ENCODE data around the gene ZYG11B. TPM values are rescaled to one million over a fixed set of nuclear protein-coding genes. Genes with fewer than 3 reads are reported as not detected.

Gene ZYG11B
- total and polyA plus RNA-seq, 2 of the 13 experiments (the other 11 are each of a cell fraction or from before 2014, with no cell fraction given) = 6.9 to 17.9 TPM

GRCh38 chr1:52697795-52698674 lies 28.2 kb upstream of the ZYG11B start, which contains the start of gene COA7 (continued):
- TF ChIP-seq DNMT1 (CRISPR knock-in tag; IDR thresholded peaks at IDR 0.05) = 0 out of 2 replicates have a peak, but pooled peaks have one; percentile 46
- TF ChIP-seq ZNF460 (CRISPR knock-in tag; IDR thresholded peaks at IDR 0.05; ENCODE audit: borderline replicate concordance) = peak; percentile 69
- TF ChIP-seq ZFX (CRISPR knock-in tag; IDR thresholded peaks at IDR 0.05; ENCODE audit: low read depth) = peak; percentile 82
- peak; percentile 92; the same call in 1 of the 2 replicates for TF ChIP-seq IRF9 (CRISPR knock-in tag; IDR thresholded peaks at IDR 0.05; ENCODE audit: borderline replicate concordance)
- no peak for TF ChIP-seq HMGA1 (CRISPR knock-in tag; conservative IDR thresholded peaks at IDR 0.05)
- no peak for TF ChIP-seq ZNF737 (CRISPR knock-in tag; IDR thresholded peaks at IDR 0.05; ENCODE audit: borderline replicate concordance)
- TF ChIP-seq IKZF1 (IDR thresholded peaks at IDR 0.05) = no peak
- TF ChIP-seq ZNF101 (CRISPR knock-in tag; IDR thresholded peaks at IDR 0.05; ENCODE audit: borderline replicate concordance, low read depth) = peak; percentile 95; the same call in 1 of the 2 replicates
- no peak for TF ChIP-seq PRPF4 (IDR thresholded peaks at IDR 0.05; ENCODE audit: low read depth, low read length, poor library complexity, severe bottlenecking)
- TF ChIP-seq ZNF772 (CRISPR knock-in tag; IDR thresholded peaks at IDR 0.05) = peak; percentile 66
- TF ChIP-seq, protein P1, sequence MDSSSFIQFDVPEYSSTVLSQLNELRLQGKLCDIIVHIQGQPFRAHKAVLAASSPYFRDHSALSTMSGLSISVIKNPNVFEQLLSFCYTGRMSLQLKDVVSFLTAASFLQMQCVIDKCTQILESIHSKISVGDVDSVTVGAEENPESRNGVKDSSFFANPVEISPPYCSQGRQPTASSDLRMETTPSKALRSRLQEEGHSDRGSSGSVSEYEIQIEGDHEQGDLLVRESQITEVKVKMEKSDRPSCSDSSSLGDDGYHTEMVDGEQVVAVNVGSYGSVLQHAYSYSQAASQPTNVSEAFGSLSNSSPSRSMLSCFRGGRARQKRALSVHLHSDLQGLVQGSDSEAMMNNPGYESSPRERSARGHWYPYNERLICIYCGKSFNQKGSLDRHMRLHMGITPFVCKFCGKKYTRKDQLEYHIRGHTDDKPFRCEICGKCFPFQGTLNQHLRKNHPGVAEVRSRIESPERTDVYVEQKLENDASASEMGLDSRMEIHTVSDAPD (CRISPR knock-in tag; IDR thresholded peaks at IDR 0.05) = 0 out of 2 replicates have a peak, but pooled peaks have one; percentile 29
- no peak for TF ChIP-seq ZFYVE20 (CRISPR knock-in tag; IDR thresholded peaks at IDR 0.05; ENCODE audit: borderline replicate concordance, low read depth)
- TF ChIP-seq ASH2L (IDR thresholded peaks at IDR 0.05; ENCODE audit: insufficient read length, low read depth, low read length) = peak; percentile 76
- TF ChIP-seq SRF (IDR thresholded peaks at IDR 0.05; ENCODE audit: low read depth, low read length) = no peak
- no peak for TF ChIP-seq ZNF713 (CRISPR knock-in tag; IDR thresholded peaks at IDR 0.05)
- peak; percentile 70; the same call in 1 of the 2 replicates for TF ChIP-seq ZNF556 (CRISPR knock-in tag; IDR thresholded peaks at IDR 0.05; ENCODE audit: borderline replicate concordance)
- TF ChIP-seq, protein P2, sequence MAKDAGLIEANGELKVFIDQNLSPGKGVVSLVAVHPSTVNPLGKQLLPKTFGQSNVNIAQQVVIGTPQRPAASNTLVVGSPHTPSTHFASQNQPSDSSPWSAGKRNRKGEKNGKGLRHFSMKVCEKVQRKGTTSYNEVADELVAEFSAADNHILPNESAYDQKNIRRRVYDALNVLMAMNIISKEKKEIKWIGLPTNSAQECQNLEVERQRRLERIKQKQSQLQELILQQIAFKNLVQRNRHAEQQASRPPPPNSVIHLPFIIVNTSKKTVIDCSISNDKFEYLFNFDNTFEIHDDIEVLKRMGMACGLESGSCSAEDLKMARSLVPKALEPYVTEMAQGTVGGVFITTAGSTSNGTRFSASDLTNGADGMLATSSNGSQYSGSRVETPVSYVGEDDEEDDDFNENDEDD (CRISPR knock-in tag; IDR thresholded peaks at IDR 0.05; ENCODE audit: borderline replicate concordance) = peak; percentile 92
- TF ChIP-seq, protein P3, sequence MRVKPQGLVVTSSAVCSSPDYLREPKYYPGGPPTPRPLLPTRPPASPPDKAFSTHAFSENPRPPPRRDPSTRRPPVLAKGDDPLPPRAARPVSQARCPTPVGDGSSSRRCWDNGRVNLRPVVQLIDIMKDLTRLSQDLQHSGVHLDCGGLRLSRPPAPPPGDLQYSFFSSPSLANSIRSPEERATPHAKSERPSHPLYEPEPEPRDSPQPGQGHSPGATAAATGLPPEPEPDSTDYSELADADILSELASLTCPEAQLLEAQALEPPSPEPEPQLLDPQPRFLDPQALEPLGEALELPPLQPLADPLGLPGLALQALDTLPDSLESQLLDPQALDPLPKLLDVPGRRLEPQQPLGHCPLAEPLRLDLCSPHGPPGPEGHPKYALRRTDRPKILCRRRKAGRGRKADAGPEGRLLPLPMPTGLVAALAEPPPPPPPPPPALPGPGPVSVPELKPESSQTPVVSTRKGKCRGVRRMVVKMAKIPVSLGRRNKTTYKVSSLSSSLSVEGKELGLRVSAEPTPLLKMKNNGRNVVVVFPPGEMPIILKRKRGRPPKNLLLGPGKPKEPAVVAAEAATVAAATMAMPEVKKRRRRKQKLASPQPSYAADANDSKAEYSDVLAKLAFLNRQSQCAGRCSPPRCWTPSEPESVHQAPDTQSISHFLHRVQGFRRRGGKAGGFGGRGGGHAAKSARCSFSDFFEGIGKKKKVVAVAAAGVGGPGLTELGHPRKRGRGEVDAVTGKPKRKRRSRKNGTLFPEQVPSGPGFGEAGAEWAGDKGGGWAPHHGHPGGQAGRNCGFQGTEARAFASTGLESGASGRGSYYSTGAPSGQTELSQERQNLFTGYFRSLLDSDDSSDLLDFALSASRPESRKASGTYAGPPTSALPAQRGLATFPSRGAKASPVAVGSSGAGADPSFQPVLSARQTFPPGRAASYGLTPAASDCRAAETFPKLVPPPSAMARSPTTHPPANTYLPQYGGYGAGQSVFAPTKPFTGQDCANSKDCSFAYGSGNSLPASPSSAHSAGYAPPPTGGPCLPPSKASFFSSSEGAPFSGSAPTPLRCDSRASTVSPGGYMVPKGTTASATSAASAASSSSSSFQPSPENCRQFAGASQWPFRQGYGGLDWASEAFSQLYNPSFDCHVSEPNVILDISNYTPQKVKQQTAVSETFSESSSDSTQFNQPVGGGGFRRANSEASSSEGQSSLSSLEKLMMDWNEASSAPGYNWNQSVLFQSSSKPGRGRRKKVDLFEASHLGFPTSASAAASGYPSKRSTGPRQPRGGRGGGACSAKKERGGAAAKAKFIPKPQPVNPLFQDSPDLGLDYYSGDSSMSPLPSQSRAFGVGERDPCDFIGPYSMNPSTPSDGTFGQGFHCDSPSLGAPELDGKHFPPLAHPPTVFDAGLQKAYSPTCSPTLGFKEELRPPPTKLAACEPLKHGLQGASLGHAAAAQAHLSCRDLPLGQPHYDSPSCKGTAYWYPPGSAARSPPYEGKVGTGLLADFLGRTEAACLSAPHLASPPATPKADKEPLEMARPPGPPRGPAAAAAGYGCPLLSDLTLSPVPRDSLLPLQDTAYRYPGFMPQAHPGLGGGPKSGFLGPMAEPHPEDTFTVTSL (CRISPR knock-in tag; IDR thresholded peaks at IDR 0.05; ENCODE audit: borderline replicate concordance) = peak; percentile 48; the same call in 1 of the 2 replicates
- no peak for TF ChIP-seq DNMT3B (CRISPR knock-in tag; conservative IDR thresholded peaks at IDR 0.05)

Measured in HepG2 (cell line).